ENCODE measurements around the gene TEX101.
"Not testable (repeated sequence)": the region's sequence is repeated elsewhere in the genome, so short reads cannot be mapped to it uniquely, and the experiment has no call there.

The TEX101 gene

GRCh38 chr19:43437712-43438111, 23.0 kb downstream of the TEX101 start:
- H3K27ac ChIP-seq, result no peak overlapping the region
- no peak for TF ChIP-seq CTCF (IDR thresholded peaks at IDR 0.05)
- DNase-seq (ENCODE audit: low spot score), result no peak
- H3K4me3 ChIP-seq, result no peak overlapping the region

- Histone ChIP-seq H3K27ac (peak overlapping the region in 1 of 2 donors; percentile 25), H3K4me3 (no peak overlapping the region)
- no peak for DNase-seq (ENCODE audit: low spot score)
- no peak for TF ChIP-seq CTCF (IDR thresholded peaks at IDR 0.05)
These were observed 23.8 kb downstream of the TEX101 start for GRCh38 chr19:43438291-43439031.

- no peak overlapping the region for H3K4me3 ChIP-seq
- TF ChIP-seq CTCF (IDR thresholded peaks at IDR 0.05), result no peak
- peak overlapping the region in 1 of 2 donors; percentile 25 for H3K27ac ChIP-seq
- DNase-seq (ENCODE audit: low spot score), result no peak
These were observed 24.5 kb downstream of the TEX101 start for GRCh38 chr19:43439032-43439708.

GRCh38 chr19:43439709-43440063, 25.0 kb downstream of the TEX101 start:
- Histone ChIP-seq H3K27ac (no peak overlapping the region), H3K4me3 (no peak overlapping the region)
- TF ChIP-seq CTCF (IDR thresholded peaks at IDR 0.05), result no peak
- no peak for DNase-seq (ENCODE audit: low spot score)

GRCh38 chr19:43441716-43442115, 27.0 kb downstream of the TEX101 start:
- no peak overlapping the region for H3K4me3 ChIP-seq
- DNase-seq (ENCODE audit: low spot score), result no peak
- TF ChIP-seq CTCF (IDR thresholded peaks at IDR 0.05), result no peak
- no peak overlapping the region for H3K27ac ChIP-seq

GRCh38 chr19:43444091-43444490, 29.4 kb downstream of the TEX101 start:
- not testable (repeated sequence) for H3K27ac ChIP-seq; H3K4me3 ChIP-seq; DNase-seq (ENCODE audit: low spot score)

- Histone ChIP-seq H3K27ac (no peak overlapping the region), H3K4me3 (no peak overlapping the region)
- TF ChIP-seq CTCF (IDR thresholded peaks at IDR 0.05), result no peak
- no peak for DNase-seq (ENCODE audit: low spot score)
These were observed 30.0 kb downstream of the TEX101 start for GRCh38 chr19:43444531-43445287.
